GM19328 (cell line): ENCODE measurements around the gene KRTAP10-3.
"Not testable (repeated sequence)": the region's sequence is repeated elsewhere in the genome, so short reads cannot be mapped to it uniquely, and the experiment has no call there.

Experiments used
- ATAC-seq: cut with Tn5 transposase; IDR thresholded peaks from one replicate; pipeline ENCODE4 v1.9.1; 2021; ENCODE audit warnings: mild to moderate bottlenecking, moderate library complexity; ENCODE audit not compliant: unreplicated experiment

KRTAP10-3 gene

DNA sequence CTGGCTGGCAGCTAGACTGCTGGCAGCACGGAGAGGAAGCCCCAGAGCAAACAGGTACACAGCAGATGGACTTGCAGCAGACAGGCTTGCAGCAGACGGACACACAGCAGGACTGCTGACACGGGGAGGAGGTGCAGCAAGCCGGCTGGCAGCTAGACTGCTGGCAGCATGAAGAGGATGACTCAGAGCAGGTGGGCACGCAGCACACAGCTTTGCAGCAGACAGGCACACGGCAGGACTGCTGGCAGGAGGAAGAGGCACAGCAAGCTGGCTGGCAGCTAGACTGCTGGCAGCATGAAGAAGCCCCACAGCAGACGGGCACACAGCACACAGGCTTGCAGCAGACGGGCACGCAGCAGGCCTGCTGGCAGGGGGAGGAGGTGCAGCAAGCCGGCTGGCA lies 7.8 kb downstream of the KRTAP10-3 start:
- ATAC-seq: no peak

DNA sequence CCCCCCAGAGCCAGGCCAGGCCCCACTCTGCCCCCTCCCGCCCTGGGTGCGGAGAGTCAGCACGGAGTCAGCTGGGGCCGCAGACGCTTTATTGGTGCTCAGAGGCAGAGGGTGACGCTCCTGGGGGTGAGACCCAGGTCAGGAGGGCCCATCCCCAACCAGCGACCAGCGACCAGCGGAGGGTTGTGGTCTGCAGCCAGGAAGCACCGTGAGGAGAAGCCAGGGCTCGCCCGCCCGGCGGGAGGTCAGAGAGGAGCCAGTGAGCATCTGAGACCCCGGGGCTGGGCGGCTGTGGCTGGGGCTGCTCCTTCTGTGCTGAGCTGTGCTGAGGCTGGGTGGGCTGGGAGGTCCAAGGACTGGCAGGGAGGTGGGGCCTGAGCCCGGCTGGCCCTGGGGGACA lies 8.3 kb downstream of the KRTAP10-3 start:
- ATAC-seq: not testable (repeated sequence)

DNA sequence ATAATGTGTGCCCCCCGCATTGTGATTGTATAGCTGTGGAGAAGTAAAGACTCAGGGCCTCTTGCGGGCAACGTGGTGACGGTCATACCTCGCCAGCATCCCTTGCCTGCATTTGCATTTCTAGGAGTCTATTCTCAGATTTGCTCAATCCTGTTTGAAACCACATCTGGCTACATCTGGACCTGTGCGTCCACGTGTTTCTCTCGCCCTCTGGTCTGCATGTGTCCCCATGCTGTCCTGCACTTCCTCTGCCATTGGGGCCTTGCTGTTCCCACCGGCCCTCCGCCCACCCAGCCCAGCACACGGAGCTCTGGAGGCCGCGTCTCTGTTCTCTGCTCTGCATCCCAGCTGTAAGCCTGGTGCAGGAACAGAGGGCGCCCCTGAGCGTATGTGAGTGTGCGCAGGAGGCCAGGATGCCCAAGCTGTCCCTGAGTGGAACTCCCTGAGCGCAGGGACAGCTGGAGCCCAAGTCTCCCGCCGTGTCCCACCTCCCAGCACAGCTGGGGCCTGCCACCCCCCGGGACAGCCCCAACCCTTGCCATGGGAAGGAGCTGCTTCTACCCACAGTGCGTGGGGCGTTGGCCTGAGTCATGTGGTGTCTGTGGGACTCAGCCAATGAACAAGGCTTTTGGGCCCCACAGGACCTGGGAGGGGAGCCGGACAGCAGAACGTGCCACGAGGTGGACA lies 8.9 kb downstream of the KRTAP10-3 start:
- no peak for ATAC-seq

DNA sequence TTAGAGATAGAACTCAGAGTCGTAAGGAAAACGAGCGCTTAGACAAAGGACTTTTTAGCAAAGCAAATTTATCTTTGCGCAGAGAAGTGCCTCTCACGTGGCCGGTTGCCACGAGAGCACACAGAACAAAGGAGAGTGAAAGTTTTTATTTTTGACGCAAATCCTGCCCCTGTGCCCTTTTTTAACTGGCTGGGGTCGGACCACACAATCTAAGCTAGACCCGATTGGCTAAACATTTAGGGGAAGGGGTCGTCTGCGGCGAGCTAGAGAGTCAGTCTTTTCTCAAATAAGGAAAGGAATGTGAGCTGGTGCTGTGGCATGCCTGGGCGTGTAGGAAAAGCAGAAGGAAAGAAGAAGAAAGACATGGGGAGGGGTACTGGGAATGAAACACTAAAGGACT lies 9.7 kb downstream of the KRTAP10-3 start:
- ATAC-seq: no peak

DNA sequence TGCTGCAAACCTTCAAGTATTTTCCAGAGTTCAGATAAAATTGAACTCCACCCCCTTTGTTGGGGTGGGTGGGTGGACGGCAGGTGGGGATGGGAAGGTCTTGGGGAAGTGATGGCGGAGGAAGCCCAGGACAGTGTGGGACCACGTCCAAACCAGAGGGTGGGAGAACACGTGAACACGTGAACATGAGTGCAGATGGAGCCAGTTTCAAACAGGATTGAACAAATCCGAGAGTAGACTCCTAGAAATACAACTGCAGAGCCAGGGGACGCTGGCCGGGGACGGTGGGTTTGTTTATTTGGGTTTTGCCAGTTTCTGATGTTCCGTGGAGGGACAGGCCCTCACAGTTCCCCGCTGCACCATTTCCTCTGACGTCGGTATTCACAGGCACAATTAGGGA lies 10.2 kb downstream of the KRTAP10-3 start:
- ATAC-seq: no peak

DNA sequence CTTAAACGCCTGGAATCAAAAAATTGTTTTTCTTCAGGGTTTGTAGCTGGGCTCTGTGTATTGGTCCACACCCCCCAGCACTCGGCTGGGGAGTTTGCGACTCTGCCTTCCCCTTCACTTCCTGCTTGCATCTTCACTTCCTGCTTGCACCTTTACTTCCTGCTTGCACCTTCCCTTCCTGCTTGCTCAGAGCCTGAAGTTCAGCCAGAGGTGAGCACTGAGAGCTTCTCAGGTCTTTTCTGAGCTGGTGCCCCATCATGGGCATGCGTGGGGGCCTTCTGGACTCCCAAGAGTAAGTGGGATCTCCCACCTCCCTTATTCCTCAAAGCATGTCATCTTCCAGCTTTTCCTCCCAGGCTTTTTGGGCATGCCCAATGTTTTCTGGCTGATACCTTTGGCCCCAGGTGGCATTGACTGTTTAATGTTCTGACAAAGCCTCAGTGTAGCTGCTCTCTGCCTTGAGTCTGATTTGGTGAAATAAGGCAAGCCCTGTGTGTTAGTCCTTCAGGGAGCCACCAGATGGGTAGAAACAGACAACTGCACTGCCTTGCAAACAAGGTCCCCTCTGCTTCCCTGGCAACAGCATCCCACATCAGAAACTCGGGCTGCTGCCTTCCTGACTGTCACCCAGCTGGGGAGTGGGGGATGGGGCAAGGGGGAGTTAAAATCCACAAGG lies 10.8 kb downstream of the KRTAP10-3 start:
- ATAC-seq: no peak

DNA sequence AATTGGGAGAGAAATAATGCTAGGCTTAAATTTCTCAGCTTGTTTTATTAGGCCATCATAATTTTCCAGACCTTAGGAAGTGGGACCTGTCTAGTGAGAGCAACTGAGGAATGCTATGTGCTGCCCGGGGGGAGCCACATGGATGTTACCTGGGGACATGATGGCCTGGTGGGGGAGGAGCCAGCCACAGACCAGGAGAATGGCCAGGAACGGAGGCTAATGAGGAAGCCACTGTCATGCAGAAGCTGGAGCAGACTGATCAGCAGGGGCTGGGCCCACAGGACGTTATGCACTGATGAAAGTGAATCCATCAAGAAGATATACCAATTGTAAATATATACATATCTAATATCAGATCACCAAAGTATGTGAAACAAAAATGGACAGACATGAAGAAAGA lies 14.0 kb downstream of the KRTAP10-3 start:
- ATAC-seq: no peak

DNA sequence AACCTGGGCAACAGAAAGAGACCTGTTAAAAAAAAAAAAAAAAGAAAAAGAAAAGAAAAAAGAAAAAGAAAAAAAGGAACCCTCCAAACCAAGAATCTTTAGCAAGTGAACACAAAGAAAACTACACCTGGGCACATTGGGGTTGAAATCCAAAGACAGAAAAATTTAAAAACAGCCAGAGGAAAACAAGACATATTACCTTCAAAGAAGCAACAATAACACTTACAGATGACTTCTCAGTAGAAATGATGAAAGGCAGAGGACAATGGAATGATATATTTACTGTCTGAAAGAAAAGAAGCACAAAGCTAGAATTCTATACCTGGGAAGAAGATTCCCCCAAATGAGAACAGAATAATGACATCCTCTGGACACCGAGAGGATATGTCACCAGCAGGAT lies 15.9 kb downstream of the KRTAP10-3 start:
- no peak for ATAC-seq

DNA sequence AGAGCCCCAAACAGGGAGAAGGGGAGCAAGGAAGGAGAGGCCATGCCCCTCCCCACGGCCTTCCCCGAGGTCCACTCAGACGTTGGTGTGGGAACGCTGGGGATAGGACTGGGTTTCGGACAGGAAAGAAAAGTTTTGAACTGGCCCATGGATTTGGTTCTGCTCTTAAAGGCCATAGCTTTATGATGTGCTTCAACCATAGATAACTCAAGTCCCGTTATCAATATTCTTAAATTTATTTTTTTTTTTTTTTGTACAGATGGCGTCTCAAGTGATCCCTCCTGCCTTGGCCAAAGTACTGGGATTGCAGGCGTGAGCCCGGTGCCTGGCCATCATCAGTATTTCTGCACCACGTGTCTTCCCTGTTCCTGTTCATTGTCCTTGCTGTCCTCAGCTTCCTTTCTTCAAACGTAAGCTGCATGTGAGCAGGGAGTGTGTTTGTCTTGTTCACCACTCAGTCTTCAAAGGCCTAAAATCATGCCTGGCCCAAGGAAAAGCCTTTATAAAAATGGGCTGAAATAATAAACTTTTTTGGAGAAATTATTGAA lies 17.8 kb downstream of the KRTAP10-3 start:
- ATAC-seq: no peak

DNA sequence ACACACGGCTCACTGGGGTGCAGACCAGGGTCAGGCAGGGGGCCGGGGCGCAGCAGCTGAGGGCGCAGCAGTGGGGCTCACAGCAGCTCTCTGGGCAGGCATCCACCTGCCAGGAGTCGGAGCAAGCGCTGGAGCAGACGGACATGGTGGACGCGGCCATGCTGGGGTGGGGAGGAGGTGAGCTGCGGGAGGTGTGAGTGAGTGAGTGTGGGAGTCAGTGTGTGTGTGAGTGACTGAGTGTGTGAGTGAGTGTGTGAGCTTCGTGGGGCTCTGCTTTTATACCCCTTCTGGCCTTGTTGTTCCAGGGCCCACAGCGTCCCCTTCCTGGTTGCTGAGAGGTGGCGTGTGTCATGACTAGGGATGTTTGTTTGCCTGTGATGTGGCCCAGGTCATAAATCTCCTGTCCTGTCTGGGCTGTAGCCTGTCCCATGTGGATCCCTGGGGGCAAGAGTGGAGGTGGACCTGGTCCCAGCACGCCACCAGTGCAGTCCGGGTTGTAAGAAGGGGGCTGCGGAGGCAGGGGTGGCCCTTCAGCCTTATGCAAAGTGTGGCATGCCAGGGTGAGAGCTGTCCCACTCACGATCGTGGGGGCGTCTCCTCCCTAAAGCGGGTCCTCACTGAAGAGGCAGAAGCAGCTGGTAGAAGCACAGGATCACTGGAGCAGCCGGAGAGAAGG lies 18.5 kb downstream of the KRTAP10-3 start, which contains the start of gene KRTAP10-1:
Gene KRTAP10-1 (minus strand): TSS at position 205 of the 676 bp plus-strand sequence. CDS start 45 bp downstream, at position 160.
- no peak for ATAC-seq

DNA sequence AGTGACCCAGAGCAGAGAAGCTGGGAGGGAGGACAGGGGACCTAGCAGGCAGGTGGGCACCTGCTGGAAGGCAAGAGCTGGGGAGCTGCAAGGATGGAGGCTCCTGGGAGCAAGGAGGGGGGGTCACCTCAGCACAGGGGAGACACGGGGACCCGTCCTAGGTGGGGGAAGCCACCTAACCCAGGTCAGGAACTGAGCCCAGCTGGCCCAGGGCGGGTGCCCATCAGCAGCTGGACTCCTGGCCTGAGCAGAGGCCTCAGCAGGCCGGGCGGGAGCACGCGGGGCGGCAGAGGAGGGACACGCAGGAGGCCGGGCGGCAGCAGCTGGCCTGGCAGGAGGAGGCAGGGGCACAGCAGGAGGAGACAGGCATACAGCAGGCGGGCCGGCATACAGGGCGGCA lies 19.5 kb downstream of the KRTAP10-3 start:
- no peak for ATAC-seq

DNA sequence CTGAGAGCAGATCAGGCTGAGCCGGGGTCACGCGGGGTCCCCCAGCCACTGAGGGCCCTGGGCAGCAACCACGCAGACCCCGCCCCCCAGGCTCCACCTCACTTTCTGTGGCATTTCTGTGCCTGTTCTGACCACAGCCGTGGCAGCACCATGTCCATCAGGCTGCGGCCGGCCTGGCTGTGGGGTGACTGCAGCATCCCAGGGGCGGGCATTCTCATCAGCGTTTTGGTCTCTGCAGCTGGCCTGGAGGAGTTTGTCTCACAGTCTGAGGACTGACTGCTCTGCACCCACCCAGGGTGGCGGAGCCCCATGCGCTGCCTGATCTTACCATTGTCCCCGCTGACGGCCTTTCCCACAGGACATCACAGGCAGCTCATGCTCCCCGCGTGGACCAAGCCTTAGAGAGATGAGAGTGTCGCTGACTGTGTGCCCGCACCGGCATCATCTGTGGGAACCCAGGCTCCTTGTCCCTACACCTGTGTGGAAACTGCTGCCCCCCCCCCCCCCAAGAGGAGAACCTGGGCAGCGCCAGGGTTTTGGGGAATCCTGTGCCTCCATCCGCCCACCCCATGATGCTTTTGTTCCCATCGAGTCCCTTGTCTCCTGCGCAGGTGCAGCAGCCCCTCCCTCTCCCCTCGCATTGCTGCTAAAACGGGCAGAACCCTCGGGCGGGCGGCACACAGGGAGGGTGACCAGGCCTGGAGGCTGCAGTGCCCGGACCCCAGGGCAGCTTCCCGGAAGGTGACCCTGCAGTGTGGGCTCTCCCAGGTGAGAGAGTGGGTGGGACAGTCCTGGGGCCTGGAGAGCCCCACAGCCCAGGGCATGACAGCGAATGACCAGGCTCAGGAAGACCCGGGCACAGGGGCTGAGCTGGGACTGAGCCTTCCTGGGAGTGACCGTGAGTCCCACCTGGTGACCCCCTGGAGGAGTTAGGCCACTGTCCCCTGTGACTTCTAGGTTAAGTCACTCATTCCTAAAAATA lies 20.4 kb downstream of the KRTAP10-3 start:
- ATAC-seq: no peak

DNA sequence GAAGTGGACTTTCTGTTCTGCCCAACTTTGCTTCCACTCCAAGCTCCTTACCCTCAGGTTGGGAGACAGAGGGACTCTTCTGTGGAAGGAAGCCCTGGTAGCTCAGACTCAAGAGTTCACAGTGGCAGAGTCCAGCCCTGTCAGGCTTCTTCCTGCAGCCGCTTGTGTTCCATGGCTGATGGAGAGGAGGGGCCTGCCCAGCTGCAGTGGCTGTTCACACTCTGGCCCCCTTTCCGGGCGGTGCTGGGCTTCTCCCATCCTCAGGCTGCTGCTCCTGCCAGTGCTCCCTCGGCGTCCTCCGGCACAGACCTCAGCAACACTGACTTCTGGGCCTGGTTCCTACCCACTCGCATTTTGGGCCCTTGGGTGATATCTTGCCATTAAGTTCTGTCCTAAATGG lies 22.6 kb downstream of the KRTAP10-3 start:
- no peak for ATAC-seq

DNA sequence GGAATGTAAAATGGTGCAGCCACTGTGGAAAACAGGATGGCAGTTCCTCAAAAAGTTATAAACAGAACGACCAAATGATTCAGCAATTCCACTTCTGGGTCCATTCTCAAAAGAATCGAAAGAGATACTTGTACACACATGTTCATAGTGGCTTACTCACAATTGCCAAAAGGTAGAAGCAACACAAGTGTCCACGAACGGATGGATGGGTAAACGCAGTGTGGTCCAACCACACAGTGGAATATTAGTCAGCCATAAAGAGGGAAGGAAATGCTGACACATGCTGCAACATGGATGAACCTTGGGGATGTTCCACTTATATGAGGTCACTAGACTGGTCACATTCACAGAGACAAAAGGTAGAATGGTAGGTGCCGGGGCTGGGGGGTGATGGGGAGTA lies 23.9 kb downstream of the KRTAP10-3 start:
- no peak for ATAC-seq

DNA sequence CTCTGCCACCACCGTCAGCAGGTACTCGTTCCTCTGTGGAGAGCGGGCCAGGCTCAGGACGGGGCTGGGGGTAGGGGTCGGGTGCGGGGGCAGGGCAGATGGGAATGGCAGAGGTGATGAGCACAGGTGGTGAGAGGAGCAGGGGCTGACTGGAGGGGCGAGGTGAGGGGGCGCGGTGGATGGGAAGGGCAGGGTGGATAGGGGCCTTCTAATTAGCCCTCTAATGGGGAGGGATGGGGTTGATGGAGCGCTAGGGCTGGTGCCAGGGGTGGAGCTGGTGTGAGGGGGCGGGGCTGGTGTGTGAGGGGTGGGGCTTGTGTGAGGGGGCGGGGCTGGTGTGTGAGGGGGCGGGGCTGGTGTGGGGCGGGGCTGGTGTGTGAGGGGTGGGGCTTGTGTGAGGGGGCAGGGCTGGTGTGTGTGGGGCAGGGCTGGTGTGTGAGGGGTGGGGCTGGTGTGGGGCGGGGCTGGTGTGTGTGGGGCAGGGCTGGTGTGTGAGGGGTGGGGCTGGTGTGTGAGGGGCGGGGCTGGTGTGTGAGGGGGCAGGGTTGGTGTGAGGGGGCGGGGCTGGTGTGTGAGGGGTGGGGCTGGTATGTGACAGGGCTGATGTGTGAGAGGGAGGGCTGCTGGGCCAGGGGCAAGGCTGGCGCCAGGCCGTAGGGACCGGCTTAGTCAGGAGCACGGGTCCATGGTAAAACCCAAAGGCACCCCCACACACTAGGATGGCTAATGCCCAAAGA lies 24.5 kb downstream of the KRTAP10-3 start:
- ATAC-seq: no peak

DNA sequence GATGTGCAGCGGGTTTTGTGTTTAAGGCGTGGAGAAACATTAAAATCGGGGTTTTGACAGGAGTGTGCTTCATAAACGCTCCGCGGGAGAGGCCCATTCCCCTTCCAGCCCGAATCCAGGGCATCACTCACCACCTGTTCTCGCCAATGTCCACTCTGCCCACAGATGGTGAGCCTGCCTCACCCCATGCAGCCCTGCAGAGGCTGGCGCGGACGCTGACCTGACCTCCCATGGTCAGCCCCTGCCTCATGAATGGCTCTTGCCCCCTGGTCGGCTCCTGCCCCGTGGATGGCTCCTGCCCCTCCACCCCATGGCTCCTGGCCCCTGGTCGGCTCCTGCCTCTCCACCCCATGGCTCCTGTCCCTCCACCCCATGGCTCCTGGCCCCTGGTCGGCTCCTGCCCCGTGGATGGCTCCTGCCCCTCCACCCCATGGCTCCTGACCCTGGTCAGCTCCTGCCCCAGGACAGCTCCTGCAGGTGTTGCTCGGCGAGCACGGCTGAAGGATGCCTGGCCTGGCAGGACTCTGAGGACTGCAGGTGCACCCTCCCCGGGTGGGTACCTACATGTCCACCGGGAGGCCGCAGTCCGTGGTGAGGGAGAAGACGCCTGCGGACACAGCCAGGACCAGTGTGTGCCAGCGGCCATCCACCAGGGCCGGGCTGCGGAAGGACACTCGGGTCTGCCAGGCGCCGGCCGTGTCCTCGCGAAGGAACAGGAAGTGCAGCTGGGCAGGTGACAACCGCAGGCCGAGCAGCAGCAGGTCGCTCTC lies 25.3 kb downstream of the KRTAP10-3 start:
- ATAC-seq: no peak

DNA sequence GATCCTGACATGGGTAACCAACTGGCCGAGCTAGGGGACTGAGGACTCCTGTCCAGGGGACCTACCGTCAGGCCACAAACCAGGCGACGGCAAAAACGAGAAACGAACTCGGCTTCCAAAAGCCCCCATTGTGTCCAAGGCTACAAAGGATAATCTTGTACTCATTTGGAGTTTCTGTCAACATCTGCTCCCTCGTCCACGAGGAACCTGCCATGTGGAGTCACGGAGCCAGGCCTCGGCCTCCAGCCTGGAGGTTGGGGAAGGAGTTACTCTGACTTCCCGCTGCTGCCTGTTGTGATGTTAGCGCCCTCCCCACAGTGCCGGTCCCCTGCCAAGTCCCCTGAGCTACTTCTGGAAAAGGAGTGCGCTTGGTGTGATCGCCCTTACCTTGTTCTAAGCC lies 25.9 kb downstream of the KRTAP10-3 start:
- ATAC-seq: no peak

DNA sequence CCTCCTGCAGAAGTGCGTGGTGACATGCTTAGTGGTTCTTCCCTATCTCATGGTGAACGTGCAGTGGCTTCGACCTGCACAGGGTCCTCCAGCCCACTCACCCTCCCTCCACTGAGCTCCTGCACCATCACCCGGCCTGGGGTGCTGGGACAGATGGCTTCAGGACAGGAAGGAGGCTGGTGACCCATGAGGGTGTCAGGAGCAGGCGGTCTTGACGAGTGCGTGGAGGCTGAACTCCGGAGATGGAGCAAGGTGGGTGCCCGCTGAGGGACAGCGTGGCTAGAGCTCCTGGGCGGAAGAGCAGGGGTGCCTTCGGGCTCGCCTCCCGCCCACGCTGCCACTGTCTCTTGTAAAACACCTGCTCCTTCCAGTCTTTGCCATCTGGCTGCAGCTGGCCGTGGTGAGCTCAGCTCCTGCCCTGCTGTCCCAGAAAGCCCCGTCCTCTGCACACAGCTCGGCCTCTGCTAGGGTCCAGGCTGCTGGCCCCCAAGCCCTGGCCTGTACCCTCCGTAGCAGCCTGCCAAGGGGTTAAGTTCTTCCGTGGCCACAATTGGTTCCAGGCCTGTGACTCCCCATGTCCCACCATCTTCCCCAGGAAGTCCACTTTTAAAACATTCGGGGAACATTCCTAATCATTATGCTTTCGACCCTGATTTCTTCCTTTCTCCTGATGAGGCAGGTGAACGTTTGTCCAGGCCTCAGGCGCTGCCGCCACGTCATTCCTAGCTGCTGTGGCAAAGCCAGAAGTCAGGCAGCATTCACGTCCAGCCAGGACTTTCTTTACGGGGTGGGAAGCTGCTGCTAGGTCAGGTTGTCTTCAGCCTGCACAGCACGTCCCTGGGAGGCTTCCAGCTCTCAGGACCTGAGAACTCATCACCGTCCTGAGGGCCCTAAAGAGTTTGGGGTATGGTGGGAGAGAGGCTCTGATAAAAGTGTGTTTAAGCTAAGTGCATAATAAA lies 26.7 kb downstream of the KRTAP10-3 start:
- no peak for ATAC-seq
